DMS 273 (cell line): ENCODE data around the gene KL.

Source experiments
- DNase-seq: peaks from one replicate; lab custom pipeline; 2025; ENCODE audit not compliant: unreplicated experiment; lab: John Stamatoyannopoulos, UW

The KL gene

DNA sequence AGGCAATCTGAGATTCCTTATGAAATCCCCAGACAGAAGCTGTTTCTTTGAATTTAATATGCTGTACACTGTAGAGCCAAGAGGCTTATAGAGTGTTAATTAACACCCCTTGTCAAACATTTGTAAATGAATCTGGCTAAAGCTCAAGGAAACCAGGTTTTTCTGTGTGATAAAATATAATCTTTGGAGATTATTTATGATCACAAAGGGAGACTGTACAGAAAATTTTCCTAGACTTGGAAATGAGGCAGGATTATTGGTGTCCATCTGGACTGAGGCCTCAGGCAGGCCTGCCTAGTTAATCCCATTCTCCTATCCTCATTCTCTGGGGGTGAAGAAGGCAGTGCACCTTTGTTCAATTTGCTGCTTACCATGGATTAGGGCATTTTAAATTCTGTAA lies 17.8 kb downstream of the KL start:
- DNase-seq: no peak

DNA sequence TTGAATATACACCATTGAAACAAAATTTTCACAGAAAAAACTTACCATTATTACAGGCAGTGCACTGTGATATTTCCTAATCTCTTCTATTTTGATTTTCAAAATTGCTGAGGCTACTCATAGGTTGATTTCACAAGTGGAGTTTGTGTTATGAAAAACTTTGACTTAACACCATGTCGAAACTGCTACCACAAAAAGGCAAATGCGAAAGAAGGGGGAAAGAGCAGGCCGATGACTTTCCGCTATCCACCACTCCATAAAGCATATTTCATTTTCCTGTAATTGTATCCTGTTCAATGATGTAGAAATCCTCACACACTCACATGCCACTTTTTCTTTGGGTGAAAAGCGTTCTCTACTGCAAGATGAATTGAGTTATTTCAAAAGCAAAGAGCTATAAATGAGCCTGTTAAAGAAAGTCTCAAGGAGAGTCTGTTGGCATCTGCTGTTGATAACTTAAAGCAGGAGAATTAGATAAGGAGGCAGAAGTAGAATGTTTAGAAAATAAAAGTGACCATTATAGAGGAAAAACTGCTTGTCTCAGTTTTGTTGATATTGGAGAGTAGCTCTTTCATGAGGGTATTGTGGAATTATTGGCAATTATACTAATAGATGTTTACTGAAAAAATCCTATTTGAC lies 18.8 kb downstream of the KL start:
- no peak for DNase-seq

DNA sequence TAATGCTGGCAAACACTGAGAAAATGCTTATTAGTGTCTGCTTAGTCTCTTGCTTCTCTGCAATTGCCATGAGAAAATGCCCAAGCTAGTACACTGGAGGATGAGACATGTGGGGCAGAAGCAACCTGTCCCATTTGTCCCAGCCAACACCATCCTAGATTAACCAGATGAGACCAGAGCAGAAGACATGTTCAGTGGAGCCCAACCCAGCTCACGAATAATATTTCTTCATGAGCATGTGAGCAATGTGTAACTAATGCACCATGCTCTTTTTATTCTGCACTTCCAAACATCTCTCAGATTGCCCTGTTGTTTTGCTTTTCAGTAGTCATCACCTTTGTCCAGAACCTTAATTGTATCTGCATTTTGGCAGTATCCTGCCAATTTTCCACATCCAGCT lies 21.4 kb downstream of the KL start:
- no peak for DNase-seq

DNA sequence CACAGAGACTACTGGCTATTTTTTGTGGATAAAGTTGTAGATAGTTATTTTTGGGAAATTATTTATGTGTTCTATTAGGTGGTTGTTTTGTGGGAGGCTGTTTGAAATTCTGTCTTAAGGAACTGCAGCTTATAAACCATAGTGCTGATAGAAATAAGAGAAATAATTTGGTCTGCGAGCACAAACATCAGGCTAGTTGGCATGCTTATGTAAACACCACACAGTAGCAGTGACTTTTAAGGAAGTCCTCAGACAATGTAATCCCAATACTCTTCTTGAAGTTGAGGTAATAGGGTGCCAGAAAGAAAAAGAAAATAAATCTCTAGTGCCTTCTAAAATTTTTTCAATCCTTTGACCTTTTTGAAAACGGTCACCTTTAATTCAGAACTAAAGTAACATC lies 23.9 kb downstream of the KL start:
- no peak for DNase-seq

DNA sequence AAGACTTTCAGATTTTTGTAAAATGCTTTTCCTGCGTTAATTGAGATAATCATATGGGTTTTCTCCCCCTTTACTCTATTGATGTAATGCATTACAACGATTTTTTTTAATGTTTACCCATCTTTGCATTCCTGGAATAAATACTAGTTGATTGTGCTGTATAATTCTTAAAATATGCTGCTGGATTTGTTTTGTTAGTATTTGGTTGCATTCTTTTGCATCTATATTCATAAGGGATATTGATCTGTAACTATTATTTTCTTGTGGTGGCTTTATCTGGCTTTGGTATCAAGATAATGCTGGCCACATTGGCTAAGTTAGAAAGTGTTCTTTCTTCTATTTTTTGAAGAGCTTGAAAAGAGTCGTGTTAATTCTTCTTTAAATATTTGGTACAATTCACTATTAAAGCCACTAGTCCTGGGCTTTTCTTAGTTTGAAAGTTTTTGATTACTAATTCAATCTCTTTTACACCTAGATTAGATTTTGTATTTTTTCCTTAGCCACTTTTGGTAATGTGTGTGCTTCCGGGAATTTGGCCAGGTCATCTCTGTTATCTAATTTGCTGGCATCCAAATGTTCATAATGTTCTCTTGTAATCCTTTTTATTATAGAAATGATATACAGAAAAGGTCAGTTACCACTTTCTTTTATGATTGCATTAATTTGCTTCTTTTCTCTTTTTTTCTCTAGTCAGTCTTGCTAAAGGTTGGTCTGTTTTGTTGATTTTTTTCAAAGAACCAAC lies 29.8 kb downstream of the KL start:
- DNase-seq: no peak

DNA sequence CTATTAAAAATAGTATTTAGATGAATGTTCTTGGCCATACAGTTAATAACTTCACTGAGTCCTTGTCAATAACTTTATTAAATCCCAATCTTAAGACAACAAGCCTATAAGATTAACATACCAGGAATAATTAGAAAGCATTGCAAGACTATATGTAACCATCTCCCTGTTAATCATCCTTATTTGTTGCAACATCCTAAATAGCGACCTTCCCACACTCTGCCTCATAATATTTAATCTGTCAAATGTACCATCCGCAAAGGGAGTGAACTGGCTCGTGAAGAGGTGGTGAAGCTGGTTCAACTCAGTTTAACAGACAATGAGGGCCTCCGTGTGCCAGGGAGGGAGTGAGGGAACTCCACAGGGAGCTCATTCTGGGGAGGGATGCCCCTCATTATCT lies 33.9 kb downstream of the KL start:
- no peak for DNase-seq

DNA sequence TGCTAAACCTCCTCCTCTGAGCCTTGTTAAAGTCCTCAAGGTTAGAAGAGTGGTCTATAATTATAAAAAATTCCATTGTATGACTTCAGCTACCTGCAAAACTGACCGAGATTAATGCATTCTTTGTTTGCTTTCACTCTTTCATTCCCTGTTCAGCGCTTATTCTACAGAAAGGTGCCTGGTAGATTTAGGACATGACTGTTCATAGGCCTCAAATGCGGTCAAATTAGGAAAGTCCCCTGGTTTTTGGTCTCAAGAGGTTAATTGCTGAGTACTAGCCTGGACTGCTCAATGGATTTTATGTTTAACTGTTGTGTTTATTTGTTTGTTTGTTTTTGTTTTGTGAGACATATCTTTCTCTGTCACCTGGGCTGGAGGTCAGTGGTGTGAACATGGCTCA lies 35.4 kb downstream of the KL start:
- no peak for DNase-seq

DNA sequence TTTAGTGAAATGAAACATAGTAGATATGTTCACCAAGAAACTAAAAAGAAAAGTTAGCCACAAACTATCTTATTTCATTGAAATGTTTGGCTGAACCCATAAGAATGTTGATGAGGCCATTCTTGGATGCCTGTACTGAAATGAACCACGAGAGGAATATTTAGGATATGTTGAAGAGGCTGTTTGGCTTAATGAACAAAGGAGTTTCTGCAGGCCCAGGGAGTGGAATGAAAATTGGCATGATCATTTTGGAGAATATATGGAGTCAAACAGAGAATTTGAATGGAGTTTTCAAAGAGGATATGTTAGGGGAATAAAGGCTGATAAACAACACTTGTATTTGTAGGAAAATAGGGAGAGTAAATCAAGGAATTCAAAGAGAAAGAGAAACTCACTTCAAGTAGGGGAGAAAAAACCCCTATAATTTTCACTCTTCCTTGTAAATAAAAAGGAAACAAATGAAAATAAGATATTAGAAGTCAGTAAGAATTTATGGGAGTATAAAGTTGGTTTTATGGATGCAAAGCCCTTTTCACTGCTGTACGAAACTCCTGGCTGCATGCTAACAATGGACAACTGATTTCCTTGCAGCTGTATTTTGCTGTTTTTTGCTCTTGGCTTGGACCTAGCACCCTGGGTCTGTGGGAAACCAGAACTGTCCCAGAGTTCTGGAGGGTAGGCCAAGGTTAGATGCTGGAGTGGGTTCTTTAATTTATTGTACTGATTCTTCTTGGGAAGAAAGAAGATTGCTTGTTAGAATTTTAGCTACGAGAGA lies 36.5 kb downstream of the KL start:
- no peak for DNase-seq

DNA sequence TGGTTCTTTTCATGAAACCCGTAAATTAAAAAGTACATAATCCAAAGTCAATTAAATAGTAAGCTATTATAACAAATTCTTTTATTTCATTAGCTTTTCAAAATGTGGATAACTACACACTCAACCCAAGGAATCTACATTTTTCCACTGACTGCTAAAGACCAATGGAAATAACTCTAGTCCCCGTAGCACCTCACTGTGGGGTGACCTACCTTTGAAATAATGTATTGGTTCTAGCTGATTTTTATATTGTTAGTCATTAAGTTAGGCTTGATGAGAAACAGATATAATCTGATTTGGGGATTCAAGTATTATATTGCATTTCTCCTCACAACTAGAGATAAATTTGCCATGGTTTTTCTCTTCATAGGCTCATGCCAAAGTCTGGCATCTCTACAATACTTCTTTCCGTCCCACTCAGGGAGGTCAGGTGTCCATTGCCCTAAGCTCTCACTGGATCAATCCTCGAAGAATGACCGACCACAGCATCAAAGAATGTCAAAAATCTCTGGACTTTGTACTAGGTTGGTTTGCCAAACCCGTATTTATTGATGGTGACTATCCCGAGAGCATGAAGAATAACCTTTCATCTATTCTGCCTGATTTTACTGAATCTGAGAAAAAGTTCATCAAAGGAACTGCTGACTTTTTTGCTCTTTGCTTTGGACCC lies 37.3 kb downstream of the KL start:
- no peak for DNase-seq

DNA sequence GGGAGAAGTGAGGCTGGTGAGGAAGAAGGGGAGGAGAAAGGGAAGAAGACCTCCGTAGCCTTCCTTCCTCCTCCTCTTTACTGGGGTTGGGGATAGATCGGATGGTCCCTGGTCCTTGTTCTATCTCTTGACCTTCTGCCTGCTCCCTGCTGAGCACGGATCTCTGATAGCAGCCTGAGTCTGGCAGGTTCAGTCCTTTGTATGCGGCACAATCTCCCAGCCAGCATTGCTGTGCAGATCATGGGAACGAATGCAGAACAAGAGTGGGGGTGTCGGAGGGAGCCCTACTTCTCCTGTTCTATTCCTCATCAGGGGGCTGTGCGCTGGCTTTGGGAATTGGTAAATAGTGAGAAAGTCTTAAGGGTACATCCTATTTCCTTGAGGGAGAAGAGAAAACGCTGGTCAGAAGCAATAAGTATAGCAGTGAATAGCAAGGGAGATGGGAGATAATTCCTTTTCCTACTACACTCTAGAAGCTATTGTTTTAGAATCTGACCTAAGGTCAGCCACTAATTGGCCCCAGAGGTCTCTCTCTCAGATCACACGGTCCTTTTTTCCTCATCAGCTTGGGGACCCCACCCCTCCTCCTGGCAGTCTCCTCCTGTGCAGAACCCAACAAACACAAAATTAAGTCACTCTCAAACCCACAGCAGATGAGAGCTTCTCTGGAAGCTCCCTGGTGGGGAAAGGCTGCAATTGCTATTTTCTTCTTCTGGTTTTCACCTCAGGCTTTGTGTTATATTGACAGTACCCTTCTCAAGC lies 41.0 kb downstream of the KL start:
- DNase-seq: peak; percentile 40

DNA sequence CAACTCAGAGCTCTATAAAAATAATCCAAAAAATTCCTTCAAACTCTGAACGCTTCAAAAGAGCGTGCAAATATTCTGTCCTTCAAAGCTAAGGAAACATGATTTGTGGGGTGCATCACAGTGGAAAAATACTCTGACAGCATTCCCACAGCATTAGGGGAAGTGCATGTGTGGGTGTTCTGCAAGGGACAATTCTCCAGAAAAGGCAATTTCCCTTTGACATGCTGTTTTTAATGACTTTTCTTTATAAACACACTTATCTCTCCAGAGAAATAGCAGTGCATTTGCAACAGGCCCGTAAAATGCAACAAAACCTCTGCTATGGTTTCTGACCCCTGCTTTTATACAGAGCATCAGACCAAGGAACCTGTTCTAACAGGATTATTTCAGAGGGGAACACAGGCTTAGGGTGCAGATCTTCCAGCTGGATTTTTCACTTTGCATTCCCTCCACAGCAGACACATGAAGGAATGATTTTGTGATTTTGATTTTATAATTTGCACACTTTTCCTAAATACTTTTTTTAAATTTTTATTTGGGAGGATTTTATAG lies 42.6 kb downstream of the KL start:
- no peak for DNase-seq

DNA sequence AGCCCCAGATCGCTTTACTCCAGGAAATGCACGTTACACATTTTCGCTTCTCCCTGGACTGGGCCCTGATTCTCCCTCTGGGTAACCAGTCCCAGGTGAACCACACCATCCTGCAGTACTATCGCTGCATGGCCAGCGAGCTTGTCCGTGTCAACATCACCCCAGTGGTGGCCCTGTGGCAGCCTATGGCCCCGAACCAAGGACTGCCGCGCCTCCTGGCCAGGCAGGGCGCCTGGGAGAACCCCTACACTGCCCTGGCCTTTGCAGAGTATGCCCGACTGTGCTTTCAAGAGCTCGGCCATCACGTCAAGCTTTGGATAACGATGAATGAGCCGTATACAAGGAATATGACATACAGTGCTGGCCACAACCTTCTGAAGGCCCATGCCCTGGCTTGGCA lies 44.6 kb downstream of the KL start:
- DNase-seq: no peak

DNA sequence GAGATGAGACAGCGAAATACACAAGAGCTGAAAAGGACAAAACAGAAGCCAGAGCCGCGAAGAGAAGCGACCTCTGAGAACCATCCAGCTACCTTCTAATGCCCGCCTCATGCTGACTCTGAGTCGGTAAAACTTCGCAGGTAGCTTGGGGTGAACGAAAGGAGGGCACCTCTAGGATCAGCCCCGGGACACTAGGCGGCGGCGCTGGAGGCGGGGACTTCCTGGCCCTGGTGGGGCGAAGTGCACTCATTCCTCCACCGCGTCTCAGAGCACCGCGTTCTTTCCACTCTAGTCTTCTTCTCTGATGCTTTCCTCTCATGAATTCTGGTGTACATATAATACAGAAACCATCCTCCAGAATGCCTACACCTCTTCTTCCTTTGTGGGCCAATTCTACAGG lies 50.1 kb downstream of the KL start:
- no peak for DNase-seq

DNA sequence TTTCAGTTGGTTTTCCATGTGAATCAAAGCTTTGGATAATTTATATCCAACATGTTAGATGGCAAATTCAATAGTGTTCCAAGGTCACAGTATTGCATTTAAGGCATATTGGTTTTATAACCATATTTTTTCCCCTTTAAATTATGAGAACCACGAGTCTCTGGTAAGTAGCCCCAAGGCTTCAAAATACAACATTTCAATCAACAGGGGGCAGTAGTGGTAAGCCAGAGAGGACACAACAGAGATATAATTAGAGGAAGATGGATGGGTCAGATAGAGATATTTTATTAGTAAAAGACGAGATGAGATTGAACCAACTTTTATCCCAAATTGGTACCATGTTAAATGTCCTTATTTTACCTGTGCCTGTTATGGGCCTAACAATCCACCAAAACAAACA lies 53.1 kb downstream of the KL start:
- peak; percentile 28 for DNase-seq

DNA sequence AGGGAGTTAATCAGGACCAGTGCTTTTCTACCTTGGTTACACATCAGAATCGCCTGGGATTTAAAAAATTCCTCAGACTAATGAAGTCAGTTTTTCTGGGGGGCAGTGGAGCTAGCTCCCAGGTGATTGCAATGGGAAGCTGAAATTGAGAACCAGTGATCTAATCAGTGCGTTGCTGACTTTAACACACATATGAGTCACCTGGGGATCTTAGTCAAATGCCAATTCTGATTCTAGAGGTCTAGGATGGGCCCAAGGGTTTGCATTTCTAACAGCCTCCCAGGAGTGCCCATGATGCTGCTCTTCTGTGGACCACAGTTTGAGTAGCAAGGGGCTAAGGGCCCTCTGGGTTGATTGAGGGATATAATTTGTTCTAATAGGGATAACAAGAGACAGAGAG lies 54.5 kb downstream of the KL start:
- no peak for DNase-seq

DNA sequence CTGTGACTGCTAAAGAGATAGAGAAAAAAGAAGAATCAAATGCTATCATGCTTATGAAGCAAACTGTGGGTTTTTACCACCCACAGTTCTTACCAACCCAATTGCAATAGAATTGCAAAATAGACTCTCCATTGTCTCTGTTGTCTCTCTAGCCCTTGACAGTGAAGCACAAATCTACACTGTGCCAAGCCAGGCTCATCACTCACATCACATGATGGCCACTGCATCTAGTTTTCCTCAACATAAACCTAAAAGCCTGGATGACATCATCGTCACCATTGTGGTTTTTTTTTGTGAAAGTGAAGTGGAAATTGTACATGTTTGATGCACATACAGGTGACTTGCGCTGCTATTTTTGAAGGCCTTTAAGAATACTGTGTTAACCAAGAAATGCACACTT lies 56.1 kb downstream of the KL start:
- DNase-seq: no peak

DNA sequence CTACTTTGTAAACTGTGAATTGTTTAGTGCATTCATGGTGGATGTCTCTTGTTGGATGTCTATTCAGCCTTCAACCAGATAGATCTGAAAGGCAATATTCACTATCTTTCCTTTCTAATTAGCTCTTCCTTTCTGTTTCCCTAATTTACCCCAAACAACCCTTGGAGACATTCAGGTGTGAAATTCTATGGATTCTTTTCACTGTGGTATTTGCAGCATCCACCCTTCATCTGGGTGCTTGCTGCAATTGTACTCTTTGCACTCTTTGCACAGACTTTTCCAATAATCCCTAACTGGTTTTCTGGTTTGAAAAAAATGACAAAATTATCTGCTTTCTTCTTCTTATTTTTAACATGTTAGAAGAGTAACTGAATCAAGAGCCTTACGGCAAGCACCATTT lies 56.5 kb downstream of the KL start:
- DNase-seq: no peak

DNA sequence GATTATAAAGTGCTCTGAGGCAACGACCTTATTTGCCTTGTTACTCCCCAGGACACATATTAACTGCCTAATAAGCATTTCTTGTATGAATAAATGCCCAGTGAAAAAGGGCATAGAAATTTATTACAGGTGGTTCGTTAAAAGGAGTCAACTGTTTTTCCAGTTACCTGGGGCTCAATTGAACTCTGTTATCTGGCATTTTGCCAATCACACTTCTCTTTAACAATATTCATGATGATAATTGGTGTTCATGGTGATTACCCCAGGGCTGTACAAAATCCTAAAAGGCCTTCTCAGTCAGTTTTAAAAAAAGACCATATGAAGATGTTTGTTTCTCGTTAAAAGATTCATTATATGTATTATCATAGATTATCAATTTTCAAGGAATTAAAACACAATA lies 57.1 kb downstream of the KL start:
- no peak for DNase-seq

DNA sequence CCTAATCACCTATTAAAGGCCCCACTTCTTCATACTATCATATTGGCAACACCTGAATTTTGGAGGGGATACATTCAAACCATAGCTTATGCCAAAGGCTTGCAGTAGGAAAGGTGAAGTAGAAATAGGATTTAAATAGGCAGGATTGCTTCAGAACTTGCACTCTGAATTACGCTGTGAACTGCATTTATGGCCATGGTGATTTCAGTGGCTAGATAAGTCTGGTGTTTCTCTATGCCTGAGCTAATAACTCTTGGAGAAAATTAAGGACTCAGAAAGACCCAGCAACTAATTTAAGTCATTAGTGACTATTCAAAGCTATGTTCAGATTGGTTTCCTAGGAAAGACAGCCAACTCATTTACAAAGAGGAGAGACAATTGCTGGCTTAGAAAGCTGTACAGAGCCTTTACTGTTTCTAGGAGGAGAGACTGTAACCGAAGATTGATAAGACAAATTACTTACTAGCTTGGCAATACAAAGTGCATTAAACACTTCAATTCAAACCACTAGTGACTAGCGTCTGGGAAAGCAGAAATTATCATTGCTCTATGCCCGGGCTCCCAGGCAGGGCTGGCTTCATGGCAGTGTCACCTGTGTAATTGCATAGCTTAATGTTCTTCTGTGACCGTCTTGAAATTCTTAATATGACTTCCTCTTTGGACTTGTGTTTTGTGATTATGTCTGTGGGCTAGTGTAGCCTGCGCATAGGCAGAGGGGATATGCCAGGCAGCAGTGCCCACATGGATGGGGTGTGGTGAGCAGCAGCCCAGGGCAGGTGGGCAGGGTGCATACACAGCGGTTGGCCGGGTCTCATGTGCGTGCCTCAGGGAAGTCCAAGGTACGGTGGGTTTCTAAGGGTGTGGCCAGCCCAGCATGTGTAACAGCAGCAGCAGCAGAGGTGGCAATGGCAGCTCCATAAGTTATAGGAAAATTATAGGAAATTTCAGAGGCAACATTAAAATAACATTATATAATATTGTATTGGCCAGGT lies 60.1 kb downstream of the KL start:
- DNase-seq: no peak

DNA sequence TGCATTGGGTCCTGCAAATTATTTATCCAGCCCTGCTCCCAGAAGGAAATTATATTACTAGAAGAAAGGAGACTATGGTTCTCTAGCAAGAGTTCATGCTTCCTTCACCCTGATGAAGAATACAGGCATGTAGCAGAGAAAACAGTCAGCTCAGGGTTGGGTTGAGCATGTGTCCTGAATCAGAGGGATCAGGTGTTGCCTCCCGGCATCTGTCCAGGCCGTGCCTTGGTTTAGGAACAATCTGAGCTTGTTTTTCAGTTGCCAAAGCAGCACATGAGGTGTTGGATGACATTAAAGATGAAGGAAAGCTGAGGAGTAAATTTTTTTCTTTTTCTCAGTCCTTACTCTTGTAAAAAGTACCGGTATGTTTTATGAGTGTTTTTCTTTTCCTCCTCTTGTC lies 62.0 kb downstream of the KL start:
- peak; percentile 9 for DNase-seq
